NT2/D1 (cell line): ENCODE data around the gene FAM83D.

Source experiments
- SUZ12 ChIP-seq: IDR thresholded peaks from 2 replicates; pipeline ENCODE4 v1.6.1; 2011; ENCODE audit not compliant: insufficient read length, insufficient read depth; ENCODE audit errors: extremely low read depth
- YY1 ChIP-seq: IDR thresholded peaks from 2 replicates; pipeline ENCODE4 v1.6.1; 2011; ENCODE audit not compliant: insufficient read length, insufficient read depth
- ZNF274 ChIP-seq: IDR thresholded peaks from 2 replicates; pipeline ENCODE4 v1.6.1; 2011; ENCODE audit warnings: mild to moderate bottlenecking, low read depth, low read length

- TF ChIP-seq SUZ12 = no peak
- TF ChIP-seq ZNF274 = no peak
- no peak for TF ChIP-seq YY1
Observed at GRCh38 chr20:38903335-38903734, 22.9 kb upstream of the FAM83D start.
